Stimulated activated CD8-positive, alpha-beta memory T cell treated with anti-CD3 and anti-CD28 coated beads, Interleukin-4, amount 100 ng/mL, for 24 hours (primary cell): ENCODE data around the gene CBX2.

Experiments
- DNase-seq: peaks from one replicate; pipeline ENCODE4 v3.0.0-alpha.2; 2020; ENCODE audit warnings: low read depth

The CBX2 gene

DNA sequence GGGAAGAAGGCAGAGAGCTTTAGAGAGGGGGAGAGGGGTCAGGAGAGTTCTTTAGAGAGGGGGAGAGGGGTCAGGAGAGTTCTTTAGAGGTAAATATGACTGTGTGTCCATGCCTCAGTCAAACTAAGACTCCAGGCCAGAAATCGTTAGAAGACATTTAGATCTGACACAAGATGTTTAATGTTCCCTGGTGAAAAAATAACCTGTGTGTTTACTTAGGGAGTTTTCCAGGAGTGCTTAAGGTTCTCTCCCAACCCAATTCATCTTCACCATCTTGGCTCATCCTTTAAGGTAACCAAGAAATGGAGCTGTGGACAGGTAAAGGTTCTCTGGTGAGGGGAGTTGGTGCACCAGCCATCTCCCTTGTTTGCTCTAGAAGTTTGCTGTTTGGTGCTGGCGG lies 51.5 kb downstream of the CBX2 start:
- no peak for DNase-seq

DNA sequence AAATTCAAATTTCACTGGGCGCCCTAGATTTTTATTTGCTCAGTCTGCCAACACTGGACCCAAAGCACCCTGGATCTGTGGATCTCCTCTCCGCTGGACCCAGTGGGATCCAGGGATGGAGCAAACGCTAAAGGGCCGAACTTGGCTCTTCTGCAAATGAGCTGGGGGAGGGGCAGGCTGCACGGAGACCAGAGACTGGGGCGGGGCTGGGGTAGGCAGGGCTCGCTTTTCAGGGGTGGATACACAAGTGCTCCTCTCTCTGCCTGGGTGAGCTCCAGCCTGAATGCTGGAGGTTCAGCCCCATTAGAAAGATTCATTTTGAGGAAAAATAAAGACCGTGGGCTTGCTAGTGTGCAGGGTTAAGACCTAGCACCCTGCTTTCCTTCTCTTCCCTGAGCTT lies 52.4 kb downstream of the CBX2 start:
- DNase-seq = no peak

DNA sequence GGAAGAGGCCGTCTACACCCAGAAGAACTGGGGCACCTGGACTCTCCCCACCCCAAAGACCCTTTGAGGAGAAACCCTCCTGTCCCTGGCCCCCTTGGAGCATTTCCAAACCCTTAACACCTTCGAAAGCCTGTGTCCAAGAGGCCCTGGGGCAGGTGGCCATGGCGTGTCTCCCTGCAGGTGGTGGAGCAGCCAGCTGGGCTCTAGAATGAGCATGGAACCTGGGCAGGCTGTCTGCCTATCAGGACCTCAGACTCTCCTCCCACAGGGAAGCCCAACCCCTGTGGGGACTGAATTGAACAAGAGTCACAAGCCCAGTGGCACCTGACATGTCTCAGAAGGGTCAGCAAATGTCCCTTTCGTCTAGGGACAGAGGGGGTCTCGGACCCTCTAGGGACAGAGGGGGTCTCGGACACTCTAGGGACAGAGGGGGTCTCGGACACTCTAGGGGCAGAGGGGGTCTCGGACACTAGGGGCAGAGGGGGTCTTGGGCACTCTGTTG lies 52.9 kb downstream of the CBX2 start:
- DNase-seq = no peak

DNA sequence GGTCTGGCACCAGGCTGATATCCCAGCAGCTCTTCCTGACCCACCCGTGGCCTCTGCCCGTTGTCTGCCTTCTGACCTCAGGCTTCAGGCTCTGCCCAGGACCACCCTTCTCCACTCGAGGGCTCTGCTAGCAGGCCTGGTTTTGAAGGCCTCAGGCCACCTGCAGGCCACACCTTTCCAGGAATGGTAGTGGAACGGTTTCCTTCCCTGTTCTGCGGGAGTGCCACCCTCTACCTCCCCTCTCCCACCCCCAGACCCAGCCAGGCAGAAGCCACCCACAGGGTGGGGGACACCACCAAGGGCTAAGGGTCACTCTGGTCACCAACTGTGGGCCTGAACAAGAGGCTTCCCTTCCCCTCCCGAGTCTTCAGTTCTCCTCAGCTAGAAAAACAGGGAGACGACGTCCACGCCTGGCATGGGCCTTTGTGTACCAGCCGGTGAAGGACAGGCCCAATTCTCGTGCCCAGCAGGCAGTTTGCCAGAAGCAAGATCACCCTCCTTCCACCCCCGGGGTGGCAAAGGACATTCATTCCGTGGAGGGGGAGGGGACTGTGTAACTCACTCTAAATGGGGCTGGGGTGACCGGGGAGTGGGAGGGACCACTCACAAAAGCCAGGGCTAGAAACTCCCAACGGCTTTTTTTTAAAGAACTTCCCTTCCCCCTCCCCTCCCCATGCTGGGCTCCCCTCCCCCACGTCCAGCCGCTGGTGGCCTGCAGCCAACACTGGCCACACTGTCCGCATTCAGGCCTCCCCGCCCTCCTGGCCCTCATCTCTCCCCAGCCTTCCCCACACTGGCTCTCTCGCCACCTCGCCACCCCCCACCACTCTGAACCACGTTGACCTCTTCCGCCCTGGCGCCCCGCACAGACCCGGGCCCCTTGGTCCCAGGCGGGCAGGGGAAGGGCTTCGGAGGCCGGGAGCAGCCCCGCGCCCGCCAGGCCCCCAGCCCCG lies 53.6 kb downstream of the CBX2 start:
- no peak for DNase-seq

DNA sequence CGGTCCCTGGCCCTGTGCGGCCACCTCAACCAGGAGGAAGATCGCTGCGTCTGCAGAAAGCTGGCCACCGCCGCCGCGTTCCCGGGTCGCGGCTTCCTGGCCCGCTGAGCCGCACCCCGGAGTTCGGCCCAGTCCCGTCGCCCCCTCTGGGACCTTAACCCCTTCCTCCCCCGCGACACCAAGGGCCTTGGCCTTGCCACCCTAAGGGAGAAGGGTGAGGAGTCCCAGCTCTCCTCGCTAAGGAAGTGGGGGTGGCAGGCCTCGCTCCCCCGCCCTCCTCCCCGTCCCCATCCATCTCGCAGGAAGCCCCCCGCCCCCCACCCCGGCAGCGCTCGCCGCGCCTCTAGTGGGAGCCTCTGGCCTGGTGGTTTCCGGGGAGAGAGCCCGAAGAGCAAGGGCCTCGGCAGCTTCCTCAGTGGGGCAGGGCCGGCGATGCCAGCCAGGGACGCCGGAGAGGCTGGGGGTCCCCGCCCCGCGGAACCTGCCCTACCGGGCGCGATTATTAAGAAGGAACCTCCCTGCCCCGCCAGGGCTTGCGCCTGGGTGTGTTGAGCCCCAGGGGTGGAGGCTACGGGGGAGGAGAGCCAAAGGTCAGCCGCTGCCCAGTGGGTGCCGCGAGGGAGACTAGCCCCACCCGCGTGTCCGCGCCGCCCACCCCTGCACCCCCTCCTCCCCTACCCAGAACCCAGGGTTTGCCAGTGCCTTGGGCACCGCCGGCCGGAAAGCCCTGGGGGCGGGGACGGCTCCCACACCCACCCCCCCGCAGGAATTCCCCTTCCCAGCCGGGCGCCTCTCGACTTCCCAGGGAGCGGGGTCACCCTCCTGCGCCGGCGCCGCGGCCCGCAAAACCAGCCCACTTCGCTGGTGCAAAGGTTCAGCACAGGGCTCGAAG lies 54.5 kb downstream of the CBX2 start:
- DNase-seq = no peak

DNA sequence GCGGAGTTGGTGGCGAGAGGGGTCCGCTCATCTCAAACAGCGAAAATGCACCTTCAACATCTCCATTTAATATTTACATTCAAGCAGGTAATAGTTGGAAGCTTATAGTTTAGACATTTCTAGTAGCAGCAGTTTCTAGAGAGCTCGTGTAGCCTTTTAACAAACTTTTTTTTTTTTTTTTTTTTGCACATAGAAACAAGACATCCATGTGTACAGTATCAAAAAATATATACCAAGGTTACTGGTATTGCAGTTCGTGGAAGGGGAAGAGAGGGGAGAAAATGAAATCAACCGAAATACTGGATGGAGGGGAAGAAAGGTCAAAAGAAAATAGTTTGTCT lies 55.1 kb downstream of the CBX2 start:
- no peak for DNase-seq

DNA sequence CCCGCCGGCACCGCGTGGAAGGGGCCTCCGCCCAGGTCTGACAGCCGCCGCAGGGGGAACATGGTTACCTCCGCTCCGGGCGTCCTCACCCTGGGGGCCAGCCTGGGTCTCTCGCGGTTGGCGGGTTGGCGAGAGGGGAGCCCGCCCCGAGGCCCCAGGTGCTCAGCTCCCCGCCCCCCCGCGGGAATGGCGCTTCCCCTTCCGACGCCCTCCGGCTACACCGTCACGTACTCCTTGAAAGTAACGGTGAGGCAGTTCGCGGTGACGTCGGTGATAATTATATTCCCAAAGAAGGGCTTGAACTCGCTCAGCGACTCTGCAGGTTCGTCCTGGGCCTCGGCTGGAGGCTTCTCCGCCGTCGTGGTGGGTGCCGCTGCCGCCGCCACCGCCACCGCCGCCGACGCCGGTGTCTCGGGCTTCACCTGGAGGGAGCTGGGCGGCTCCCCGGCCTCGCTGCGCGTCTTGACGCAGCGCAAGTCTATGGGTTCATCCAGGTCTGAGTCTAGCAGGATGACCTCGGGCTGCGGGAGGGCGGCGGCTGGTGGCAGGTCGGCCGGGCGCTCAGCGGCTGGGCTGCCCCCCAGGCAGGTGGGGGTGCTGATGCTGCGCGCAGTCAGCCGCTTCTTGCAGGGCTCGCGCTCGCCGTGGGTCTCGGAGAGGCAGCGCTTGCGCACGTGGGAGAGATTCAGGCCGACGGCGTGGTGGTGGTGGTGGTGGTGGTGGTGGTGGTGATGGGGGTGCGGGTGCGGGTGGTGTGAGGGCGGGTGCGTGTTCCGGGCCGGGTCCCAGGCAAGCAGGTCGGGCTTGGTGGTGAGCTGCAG lies 56.0 kb downstream of the CBX2 start:
- no peak for DNase-seq

DNA sequence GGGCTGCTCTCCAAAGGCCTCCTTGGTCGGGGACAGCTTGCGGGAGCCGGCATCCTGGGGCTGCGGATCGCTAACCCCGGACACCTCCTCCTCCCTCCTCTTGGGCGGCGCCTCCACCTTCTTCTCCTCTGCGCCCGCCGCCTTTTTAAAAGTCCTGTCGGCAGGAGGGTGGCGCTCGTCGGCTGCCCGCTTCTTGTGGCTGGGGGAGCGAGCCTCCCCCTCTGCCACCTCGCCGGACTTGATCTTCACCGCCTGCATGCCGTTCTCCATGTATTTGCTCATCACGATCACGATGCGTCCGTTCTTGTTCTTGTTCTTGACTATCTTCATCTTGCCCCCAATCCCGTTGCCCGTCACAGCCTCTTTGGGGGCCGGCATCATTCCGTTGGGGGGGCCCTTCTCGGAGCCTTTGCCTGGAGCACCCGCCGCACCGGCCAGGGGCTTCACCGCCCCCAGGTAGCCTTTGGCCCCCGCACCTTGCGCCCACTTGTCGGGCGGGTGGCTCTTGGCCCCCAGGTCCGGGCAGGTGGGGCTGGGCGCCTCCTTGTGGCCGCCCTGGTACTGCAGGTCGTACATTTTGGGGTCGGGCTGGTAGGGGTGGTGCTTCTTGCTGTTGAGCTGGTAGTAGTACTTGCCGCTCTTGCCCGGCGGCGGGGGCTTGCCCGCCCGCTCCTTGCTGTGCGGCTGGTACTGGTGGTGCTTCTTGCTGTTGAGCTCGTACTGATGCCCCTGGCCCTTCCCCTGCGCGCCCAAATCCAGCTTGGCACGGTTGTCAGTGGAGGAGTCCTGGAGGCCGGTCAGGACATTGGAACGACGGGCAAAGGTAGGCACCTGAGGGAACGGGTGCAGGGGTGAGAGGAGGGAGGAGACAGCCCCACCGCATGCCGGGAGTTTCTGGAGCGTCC lies 56.9 kb downstream of the CBX2 start:
- DNase-seq = no peak

DNA sequence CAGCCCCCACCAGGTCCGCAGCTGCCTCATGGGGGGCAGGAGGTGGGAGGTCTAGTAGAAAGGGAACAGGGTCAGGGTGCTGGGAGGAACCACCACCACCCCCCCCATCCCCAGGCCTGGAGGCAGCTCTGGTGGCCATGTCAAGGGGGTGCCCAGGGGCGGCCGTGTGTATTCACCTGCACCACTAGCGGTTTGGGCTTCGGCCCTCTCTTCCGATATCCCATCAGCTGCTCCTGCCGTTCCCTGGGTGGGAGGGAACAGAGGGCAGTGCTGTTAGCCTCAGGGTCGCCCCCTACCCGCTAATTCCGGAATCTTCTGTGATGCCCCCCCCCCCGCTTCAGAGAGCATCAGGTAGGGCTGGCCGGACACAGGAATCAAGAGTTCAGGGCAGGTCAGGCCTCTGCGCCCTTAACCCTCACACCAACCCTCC lies 57.5 kb downstream of the CBX2 start:
- DNase-seq = no peak

DNA sequence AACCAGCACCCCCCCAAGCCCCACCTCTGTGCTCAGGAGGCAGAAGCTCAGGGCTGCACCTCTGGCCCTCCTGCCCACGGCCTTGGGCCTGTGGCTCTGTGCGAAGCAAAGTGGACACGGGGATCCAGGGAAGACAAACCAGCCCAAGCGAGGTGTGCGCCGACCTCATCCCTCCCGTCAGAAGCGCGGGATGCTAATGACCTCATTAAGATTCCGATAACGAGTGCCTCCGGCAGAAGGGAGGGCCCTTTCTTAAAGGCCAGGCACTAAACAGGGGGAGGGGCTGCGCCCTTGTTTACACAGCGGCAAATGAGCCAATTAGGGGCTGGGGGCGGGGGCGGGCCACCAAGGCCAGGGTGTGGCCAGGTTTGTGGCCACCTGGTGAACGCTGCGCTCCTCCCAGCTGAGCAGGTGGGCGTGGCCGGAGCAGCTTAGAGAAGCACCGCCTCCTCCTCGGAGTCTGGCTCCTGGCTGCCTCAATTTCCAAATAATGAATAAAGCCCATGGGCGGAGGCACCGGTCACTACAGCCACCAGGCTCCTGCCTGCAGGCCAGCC lies 58.1 kb downstream of the CBX2 start:
- DNase-seq = no peak

DNA sequence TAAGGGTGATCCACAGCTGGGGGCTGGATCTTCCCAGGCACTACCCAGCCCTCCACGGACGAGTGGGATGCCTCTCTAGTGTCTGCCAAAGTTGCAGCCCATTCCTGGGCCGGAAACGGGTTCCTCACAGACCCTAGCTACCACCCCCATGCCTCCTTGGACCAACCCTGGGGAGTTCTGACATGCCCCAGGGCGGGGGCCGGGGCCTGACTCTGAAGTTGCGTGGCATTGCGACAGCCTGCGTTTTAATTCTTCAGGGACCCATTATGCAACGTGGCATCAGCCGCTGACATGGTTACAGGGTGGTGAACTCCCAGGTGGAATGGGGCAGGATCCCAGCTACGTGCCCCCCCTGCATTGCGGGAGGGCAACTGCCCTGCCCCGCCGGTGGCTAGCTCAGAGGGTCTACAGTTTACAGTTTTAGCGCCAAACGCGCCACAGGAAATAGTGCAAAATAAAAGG lies 58.6 kb downstream of the CBX2 start:
- no peak for DNase-seq

DNA sequence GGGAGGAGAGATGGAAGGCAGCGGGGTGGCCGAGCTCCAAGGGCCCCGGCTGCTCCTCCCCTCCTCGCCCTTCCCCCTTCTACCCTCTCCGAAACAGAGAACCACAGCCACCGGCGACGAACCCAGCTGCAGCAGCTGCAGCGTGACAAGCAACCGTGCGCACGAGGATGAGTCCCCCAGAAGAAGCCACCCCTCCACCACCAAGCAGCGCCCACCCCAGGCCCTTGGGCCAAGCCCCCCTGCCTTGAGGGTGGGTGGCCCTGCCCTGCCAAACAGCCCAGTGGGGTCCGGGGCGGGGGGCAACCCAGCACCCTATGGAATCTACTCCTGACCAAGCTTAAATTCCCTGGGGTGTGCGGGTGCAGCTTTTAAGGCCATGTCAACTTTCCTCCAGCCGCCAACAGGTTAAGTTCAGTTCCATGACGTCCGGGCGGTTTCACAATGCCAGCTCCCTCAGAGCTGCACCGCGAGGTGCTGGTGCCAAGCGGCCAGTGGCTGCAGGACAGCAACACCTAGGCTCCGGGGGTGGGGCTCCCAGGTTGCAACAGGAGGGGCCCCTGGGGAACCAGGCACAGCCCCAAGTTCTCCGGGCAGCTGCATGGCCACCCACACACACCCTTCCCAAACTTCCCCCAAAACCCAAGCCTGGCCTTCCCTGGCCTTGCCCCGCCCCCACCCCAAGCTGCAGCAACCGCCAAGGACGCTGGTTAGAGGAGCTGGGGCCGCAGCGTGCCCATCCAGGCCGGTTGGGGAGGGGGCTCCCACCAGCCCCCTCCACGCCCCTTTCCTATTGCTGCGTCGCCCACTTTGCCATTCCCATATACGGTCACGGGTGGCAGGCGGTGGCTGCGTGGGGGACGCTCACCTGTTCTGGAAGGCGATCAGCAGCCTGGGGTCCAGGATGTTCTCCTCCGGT lies 59.3 kb downstream of the CBX2 start:
- DNase-seq = peak; percentile 33
